Effector CD8-positive, alpha-beta T cell (primary cell): ENCODE data around the gene C22orf42.
"Not testable (repeated sequence)": the region's sequence is repeated elsewhere in the genome, so short reads cannot be mapped to it uniquely, and the experiment has no call there.

Experiments
- DNase-seq: peaks from one replicate; lab custom pipeline; 2025; lab: John Stamatoyannopoulos, UW
- total RNA-seq, 4 experiments: gene quantifications; one replicate each; lab custom pipeline; 2026; lab: John Stamatoyannopoulos, UW

C22orf42 gene, protein sequence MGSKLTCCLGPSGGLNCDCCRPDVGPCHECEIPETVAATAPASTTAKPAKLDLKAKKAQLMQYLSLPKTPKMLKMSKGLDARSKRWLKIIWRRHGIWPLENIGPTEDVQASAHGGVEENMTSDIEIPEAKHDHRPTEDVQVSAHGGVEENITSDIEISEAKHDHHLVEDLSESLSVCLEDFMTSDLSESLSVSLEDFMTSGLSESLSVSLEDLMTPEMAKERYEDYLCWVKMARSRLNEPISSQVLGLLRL
- 0 reads per million in 4 experiments for total RNA-seq

DNA sequence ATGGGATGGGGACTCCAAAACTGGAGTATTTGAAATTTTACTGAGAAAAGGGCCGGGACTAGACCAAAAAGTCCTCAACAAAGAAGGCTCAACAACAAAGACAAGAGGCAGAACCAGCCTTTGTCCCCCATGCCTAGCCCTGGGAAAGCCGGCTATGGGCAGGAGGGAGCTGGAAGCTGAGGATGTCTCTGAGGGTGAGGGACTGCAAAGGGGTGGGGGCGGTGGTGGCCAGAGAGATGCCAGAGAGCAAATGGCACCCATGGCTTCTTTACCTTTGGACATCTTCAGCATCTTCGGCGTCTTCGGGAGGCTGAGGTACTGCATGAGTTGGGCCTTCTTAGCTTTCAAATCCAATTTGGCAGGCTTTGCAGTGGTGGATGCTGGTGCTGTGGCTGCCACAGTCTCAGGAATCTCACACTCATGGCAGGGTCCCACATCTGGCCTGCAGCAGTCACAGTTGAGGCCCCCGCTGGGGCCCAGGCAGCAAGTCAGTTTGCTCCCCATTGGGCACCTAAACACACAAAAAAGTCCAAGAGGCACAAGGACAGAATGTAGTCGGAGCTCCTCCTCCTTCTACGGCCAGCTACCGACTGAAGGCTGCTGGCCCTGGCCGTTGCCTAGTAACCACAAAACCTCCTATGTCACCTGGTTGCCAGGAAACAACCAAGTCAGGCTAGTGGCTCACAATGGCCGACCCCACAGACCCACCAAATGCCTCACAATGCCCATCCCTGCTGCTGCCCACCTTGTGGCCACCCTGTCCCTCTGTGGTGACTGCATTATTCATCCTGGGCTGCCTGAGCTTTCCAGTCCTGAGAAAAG lies at the start of gene C22orf42:
Gene C22orf42, minus strand, starts transcription at position 592 of the 822 bp plus-strand sequence. Its CDS starts 88 bp downstream, at position 504.
- no peak for DNase-seq

DNA sequence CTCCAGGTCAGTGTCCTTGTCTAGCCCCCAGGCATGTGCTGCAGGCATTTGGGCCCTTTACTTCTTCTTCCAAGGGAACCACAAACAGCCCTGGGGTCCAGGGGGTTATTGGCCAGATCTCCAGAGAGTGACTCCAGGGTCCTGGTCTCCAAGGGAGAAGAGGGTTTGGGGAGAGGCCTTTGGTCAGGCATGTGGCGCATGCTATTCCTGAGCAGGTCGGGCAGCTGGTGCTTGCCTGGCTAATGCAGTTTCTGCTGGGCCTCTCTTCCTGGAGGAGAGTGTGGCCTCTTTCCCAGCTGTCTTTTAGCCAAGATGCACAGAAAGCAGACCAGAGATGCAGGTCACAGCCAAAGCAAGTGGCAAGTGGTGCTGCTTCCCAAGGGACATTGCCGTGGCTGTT lies 49.6 kb upstream of the C22orf42 start:
- no peak for DNase-seq

DNA sequence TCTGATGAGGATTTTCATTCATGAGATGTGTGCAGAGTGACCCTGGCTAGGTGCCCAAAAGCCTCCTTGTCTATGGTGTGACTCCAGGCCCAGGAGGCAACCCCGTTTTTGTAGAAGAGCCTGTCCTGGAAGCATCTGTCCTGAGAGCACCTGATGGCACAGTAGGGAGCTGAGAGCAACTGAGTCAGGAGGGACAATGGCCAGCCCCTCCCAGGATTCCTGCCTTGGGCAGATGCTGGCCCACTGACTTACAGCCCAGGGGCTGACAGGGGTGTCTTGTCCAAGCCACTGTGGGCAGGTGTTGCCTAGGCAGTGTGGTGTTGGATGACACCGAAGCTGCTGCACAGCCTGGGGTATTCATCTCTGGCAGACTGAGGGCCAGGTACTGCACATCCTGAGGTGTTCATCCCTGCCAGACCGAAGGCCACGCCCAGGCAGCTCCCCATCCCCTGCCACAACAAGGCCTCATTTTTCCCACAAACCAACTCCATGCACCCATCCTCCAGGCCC lies 48.9 kb upstream of the C22orf42 start:
- no peak for DNase-seq

DNA sequence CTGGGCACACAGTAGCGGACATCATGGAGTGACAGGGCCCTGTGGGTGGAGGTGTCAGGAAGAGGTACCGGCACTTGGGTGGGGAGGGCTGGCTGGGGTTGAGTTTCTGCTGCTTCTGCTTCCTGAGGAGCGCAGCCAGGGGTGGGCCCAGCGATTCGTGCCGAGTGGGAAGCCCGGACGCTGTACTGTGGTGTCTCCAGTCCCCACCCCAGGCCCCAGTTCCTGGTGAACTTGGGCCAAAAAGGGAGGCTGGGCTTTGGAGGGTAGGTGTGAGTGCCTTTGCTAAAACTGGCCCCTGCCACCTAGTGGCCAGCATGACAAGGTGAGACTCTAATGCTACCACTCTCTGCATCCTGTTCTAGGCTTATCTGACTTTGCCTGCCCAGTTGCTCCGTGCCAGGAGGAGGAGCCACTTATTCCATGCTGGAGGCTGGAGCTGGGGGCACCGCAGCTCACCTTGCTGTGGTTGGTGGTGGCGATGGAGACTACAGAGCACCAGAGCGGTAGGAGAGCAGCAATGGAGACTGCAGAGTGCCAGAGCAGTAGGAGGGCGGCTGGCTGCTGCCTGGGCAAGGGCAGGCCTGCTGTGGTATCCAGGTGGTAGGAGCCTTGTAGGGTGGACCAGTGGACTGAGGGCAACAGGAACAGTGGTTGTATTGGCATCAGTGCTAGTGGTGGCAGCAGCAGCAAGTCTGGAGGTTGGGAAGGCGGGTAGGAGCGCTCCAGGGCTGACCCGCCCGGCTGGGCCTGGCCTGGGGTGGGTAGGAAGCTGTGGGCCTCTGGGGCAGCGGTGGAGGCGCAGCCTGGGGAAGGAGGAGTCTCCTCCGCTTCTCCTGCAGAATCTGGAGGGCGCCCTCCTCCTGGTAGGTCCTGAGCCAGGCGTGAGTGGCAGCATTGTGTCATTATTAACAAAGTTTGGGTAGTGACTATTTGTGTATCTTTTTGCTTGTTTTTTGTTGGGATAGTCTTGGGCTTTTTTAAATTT lies 48.0 kb upstream of the C22orf42 start:
- no peak for DNase-seq

DNA sequence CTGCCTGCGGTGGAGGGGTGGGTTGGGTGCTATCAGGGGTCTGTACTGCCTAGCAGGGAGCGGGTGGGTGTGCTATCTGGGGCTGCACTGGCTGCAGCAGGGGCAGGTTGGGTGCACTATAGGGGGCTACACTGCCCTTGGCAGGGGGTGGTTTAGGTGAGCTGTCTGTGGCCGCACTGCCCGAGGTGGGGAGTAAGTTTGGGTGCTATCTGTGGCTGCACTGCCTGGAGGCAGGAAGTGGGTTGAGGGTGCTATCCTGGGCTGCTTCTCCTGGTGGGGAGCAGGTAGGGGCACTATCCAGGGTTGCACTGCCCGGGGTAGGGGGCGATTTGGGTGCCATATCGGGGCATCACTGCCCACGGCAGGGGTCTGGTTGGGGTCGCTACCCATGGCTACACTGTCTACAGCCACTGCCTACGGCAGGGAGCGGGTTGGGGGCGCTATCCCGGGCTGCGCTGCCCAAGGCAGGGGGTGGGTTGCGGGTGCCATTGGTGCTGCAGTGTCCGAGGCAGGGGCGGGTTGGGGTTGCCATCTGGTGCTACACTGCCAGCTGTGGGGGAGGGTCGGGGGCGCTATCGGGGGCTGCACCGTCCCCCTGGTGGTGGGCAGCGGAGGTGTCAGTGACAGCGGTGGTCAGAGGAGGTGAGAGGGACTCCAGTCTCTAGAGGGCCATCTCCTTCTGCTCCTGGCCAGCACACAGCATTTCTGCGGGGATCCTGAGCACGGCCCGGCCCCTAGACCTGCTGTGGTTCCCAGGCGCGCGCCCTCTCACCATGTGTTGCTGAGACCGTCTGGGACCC lies 47.1 kb upstream of the C22orf42 start:
- DNase-seq, result no peak

DNA sequence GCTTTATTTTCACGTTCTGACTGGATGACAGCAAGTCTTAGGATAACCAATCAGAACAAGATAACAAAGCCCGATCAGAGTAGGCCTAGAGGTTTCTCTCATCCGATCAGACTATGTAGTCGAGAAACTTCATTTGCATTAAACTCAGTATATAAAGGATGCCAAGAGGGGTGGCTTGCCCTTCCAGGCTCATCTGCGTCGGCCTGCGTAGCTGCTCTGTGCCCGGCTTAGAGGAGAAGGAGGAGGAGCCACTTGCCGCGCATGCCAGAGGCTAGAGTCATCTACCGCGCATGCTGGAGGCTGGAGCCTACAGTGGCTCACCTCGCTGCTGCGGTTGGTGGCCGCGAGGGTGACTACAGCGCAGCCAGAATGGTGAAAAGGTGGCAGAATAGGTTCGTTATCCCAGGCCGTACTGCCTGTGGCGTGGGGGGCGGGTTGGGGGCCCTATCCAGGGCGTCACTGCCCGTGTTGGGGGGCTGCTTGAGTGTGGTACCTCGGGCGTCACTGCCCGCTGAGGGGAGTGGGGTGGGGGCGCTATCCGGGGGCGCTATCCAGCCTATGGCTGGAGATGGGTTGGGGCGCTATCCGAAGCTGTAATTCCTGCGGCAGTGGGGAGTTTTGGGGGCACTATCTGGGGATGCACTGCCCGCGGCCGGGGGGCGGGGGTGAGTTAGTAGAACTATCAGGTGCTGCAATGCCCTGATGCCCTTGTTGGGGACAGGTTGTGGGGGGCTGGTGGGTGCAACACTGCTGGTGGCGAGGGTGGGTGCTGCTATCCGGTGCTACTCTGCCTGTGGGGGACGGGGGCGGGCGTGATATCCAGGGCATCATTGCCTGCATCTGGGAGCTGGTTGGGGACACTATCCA lies 46.0 kb upstream of the C22orf42 start, which contains the start of gene RFPL2:
Gene RFPL2, minus strand, starts transcription at position 218 of the 867 bp plus-strand sequence. CDS start 2,622 bp downstream, outside the sequence.
- DNase-seq, result peak; percentile 36

DNA sequence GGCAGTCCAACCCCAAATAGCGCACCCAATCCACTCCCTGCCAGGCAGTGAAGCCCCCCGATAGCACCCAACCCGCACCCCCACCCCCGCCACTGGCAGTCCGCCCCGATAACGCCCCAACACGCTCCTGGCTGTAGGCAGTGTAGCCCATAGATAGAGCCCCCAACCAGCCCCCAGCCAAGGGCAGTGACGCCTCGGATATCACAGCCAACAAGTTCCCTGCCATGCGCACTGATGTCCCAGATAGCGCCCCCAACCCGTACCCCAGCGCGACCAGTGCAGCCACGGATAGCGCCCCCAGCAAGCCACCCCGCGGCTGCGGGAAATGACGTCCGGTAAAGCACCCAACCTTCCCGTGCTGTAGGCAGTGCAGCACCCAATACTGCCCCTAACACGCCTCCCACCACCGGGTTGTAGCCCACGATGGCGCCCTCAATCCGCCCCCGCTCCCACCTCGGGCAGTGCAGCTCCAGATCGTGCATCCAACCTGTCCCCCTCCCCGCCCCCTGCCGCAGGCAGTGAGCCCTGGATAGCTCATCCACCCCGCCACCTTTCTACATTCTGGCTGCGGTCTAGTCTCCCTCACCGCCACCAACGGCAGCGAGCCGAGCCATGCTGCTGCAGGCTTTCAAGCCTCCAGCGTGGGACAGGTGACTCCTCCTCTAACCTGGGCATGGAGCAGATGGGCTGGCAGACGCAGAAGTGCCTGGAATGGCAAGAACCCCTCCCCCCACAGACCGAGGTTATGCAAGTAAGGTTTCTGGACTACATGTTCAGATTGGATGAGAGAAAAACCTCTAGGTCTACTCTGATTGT lies 45.1 kb upstream of the C22orf42 start:
- DNase-seq, result no peak

DNA sequence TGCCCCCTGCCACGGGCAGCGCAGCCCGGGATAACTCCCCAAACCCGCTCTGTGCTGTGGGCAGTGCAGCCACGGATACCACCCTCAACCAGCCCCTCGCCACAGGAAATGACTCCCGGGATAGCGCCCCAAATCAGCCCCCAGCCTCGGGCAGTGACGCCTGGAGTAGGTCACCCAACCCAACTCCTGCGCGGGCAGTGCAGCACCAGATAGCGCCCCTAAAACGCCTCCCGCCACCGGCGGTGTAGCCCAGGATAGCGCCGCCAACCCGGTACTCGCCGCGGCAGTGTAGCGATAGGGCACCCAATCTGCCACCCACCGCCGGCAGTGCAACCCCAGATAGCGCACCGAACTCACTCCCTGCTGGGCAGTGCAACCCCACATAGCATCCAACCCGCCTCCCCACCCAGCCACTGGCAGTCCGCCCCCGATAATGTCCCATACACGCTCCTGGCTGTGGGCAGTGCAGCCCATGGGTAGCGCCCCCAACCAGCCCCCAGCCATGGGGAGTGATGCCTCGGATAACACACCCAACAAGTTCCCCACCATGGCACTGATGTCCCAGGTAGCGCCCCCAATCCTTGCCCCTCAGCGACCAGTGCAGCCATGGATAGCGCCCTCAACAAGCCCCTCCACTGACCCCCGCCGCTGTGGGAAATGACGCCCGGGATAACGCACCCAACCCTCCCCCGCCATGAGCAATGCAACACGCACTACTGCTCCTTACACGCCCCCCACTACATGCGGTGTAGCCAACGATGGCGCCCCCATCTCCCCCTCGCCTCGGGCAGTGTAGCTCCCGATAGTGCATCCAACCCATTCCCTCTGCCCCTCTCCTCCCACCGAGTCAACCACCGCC lies 44.3 kb upstream of the C22orf42 start:
- no peak for DNase-seq

DNA sequence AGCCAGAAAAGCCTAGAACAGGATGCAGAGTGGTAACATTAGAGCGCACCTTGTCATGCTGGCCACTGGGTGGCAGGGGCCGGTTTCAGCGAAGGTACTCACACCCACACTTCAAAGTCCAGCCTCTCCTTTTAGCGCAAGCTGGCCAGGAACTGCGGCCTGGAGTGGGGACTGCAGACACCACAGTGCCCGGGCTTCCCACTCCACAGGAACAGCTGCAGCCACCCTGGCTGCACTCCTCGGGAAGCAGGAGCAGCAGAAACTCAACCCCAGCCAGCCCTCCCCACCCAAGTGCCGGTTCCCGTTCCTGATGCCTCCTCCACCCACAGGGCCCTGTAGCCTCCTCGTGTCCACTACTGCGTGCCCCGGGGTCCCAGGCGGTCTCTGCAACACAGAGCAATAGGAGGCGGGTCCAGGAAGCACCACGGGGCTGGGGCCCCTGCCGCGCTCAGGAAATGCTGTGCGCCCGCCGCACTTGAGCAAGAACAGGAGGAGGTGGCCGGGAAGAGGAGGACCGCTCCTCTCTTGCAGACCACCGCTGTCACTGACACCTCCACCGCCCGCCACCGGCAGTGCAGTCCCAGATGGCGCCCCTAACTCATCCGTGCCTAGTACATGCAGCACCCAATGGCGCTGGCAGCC lies 43.6 kb upstream of the C22orf42 start:
- DNase-seq, result no peak

DNA sequence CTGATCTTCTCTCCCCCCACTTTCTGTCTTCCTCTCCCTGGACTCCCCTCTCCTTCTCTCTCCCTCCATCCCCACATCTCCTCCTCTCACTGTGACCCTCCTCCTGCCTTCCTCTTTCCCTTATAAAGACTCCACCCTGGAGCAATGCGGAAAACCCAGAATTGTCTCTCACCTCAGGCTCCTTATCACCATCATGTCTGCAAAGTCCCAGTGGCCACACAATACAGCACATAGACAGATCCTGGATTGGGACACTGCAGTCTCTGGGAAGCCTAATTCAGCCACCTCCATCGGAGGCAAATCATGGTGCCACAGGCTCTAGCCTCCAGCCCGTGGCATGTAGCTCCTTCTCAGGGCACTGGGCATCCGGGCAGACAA lies 43.0 kb upstream of the C22orf42 start:
- no peak for DNase-seq

DNA sequence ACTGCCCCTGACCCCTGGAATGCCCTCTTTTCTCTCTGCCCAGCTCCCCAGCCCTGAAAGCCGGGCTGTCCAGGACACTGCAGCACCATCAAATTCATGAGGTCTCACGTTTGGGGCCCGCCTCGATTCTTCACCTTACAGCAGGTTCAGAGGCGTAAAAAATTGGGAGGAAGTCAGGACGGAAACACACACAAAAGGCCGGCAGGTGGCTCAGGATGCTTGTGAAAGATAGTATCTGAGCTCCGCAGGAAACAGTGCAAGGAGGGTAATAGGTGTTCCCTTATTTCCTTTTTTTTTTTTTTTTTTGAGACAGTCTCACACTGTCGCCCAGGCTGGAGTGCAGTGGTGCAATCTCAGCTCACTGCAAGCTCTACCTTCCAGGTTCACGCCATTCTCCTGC lies 41.6 kb upstream of the C22orf42 start:
- DNase-seq, result no peak

DNA sequence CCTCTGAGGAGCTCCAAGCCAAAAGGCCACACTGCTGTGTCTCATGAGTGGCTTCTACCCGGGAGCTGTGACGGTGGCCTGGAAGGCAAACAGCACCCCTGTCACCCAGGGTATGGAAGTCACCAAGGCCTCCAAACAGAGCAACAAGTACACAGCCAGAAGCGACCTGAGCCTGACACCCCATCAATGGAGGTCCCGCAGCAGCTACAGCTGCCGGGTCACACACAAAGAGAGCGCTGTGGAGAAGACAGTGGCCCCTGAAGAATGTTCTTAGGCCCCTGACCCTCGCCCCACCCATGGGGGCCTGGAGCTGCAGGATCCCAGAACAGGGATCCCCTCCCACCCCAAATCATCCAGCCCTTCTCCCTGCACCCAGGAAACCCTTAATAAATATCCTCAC lies 40.9 kb upstream of the C22orf42 start:
- no peak for DNase-seq

DNA sequence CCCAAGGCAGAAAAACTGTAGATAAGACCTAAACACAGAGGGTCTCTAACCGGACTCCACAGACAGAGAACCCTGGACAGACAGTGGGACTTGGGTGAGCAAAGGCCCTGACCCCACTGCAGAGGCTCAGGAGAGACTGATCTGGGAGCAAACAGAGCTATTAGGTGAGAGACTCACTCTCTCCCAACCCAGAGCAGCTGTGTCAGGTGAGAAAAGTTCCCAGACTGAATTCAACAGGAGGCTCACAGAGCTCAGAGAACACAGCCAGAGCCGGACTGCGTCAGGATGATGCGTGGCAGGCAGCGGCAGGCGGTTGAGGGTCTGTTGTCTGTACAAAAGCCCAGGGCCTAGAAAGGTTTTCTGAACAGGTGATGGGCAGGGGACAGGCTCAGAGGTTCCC lies 40.2 kb upstream of the C22orf42 start:
- no peak for DNase-seq

DNA sequence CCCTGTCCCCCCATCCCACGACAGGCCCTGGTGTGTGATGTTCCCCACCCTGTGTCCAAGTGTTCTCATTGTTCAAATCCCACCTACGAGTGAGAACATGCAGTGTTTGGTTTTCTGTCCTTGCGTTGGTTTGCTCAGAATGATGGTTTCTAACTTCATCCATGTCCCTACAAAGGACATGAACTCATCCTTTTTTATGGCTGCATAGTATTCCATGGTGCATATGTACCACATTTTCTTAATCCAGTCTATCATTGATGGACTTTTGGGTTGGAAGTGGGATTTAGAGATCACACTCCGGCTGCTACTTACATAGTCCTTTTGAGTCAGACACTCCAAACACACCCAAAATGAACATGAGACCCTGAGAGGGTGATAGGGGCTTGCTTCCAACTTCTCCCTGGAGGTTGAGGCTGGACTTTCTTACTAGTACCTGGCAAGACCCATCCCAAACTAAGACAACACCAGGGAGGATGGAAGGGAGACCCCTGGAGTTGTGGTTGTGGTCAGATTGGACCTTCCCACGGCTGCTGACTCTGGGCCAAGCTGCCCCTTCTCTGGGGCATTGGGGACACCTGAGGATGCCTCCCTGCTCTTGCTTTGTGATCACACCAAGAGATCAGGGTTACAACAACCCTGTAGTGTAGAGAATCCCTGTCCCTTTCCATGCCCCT lies 38.6 kb upstream of the C22orf42 start:
- not testable (repeated sequence) for DNase-seq

DNA sequence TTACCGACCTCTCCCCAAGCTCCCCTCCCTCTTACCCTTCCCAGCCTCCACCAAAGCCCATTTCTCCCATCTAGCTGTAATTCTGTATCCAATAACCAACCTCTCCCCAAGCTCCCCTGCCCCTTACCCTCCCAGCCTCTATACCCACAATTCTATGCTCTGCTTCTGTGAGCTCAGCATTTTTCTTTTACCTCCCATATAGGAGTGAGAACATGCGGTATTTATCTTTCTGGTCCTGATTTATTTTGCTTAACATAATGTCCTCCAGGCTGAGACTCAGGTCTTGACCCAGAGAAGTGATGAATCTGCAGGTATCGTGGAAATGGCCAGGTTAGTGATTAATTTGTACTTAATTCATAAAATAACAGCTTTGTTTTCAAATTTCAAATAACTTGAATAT lies 36.8 kb upstream of the C22orf42 start:
- DNase-seq, result not testable (repeated sequence)

DNA sequence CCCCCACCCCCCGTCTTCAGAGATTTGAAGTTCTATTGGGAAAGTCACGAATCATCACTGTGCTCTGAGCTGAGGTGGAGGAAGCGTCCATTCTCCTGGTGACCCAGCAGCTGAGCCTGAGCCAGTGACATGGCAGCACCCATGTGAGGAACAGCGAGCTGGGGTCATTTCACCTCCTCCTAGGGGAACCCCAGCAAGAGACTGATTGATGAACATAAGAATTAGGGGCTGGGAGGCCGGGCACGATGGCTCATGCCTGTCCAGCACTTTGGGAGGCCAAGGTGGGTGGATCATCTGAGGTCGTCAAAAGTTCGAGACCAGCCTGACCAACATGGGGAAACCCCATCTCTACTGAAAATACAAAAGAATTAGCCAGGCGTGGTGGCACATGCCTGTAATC lies 34.2 kb upstream of the C22orf42 start:
- DNase-seq, result not testable (repeated sequence)

DNA sequence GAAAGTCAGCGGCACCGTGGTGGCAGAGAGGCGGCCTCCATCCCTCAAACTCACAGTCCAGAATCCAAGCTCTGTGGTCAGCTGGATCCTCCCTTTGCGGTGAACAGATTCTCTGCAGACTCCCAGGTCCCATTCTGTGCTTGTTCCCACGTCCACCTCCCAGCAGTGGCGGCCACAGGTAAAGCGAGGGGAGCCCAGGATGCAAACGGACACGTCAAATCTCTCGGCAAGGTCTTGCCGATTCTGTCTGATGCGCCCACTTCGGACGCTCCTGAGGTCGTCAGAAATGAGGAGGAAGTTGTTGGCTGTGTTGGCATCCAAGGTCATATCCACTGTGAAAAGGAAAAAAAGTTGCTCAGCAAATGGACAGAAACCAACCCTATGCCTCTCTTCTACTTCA lies 31.9 kb upstream of the C22orf42 start:
- not testable (repeated sequence) for DNase-seq
